ENCODE data around the gene LSAMP. TPM values are rescaled to one million over a fixed set of nuclear protein-coding genes. Genes with fewer than 3 reads are reported as not detected.

LSAMP gene
- total and polyA plus RNA-seq, 9 of the 15 experiments (the other 6 are each of a cell fraction or from before 2014, with no cell fraction given) = 0.09 to 0.11 TPM; not detected in 7

DNA sequence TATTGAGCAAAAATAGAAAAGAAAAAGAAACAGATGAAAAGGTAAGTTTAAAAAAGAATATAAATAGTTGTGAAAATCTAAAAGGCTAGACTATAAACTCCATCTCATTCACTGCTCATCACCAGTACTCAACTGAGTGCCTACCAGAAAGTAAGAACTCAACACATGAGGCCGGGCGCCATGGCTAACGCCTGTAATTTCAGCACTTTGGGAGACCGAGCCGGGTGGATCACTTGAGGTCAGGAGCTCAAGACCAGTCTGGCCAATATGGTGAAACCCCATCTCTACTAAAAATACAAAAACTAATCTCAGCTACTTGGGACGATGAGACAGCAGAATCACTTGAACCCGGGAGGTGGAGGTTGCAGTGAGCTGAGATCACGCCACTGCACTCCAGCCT, 19.3 kb downstream of the LSAMP start:
- in situ Hi-C loops (cut with MboI) (no loop called here), intact Hi-C loops (cut with micrococcal nuclease) (no loop called here)
- 0% methylated on average over 7 of the region's 8 CpGs for WGBS (ENCODE audit: insufficient coverage, low coverage, missing lambda C conversion rate)
- POLR2A ChIA-PET = no interaction called here
- Histone ChIP-seq H4K20me1 (replicated peaks; ENCODE audit: control insufficient read depth, insufficient read depth, low read length) (no peaks in the 10 kb centered on the region), H3K4me1 (replicated peaks in 1 of 2; ENCODE audit: control insufficient read depth in 2 of 2, insufficient read depth in 2 of 2, low read length in 2 of 2) (no peaks in the 10 kb centered on the region), H2AFZ (ENCODE audit: low read depth, low read length) (no peak overlapping the region), H3K9ac (ENCODE audit: insufficient read depth in 1 of 2, low read depth in 2 of 2, low read length in 2 of 2) (no peak overlapping the region), H3K27ac (ENCODE audit: extremely low read depth, low read depth, low read length) (no peak overlapping the region), H3K4me2 (ENCODE audit: insufficient read depth, low read length) (no peak overlapping the region), H3K27me3 (ENCODE audit: control insufficient read depth in 2 of 2, insufficient read depth in 2 of 2, low read length in 2 of 2) (no peaks in the 10 kb centered on the region), H3K4me3 (no peak overlapping the region), H3K36me3 (ENCODE audit: control insufficient read depth, insufficient read depth, low read length) (no peaks in the 10 kb centered on the region), H3K9me1 (ENCODE audit: control insufficient read depth, insufficient read depth, low read length) (no peaks in the 10 kb centered on the region), H3K9me3 (replicated peaks; ENCODE audit: control insufficient read depth, insufficient read depth, low read depth, low read length) (no peaks in the 10 kb centered on the region), H3K79me2 (ENCODE audit: control insufficient read depth, insufficient read depth, low read length) (no peaks in the 10 kb centered on the region)
- TF ChIP-seq TAL1 (IDR thresholded peaks at IDR 0.05) (no peak), NR2C1 (IDR thresholded peaks at IDR 0.05) (no peak), NR2C1 (tag; IDR thresholded peaks at IDR 0.05) (no peak), NR2F6 (CRISPR knock-in tag; IDR thresholded peaks at IDR 0.05) (no peak), ZNF444 (CRISPR knock-in tag; IDR thresholded peaks at IDR 0.05) (no peak), HNRNPL (IDR thresholded peaks at IDR 0.05; ENCODE audit: low read depth, low read length) (no peak), SUPT5H (IDR thresholded peaks at IDR 0.05) (no peak), NONO (IDR thresholded peaks at IDR 0.05; ENCODE audit: low read depth in 2 of 2, low read length in 1 of 2) (no peak), ZNF175 (CRISPR knock-in tag; IDR thresholded peaks at IDR 0.05; ENCODE audit: low read depth) (no peak), GABPB2 (CRISPR knock-in tag; conservative IDR thresholded peaks at IDR 0.05) (no peak), ZNF263 (CRISPR knock-in tag; IDR thresholded peaks at IDR 0.05; ENCODE audit: borderline replicate concordance) (no peak), ZNF324 (CRISPR knock-in tag; IDR thresholded peaks at IDR 0.05) (no peak)
- TF ChIP-seq, protein P1, sequence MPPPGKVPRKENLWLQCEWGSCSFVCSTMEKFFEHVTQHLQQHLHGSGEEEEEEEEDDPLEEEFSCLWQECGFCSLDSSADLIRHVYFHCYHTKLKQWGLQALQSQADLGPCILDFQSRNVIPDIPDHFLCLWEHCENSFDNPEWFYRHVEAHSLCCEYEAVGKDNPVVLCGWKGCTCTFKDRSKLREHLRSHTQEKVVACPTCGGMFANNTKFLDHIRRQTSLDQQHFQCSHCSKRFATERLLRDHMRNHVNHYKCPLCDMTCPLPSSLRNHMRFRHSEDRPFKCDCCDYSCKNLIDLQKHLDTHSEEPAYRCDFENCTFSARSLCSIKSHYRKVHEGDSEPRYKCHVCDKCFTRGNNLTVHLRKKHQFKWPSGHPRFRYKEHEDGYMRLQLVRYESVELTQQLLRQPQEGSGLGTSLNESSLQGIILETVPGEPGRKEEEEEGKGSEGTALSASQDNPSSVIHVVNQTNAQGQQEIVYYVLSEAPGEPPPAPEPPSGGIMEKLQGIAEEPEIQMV (tag; conservative IDR thresholded peaks at IDR 0.05; ENCODE audit: low read depth) = no peak
- TF ChIP-seq, protein P2, sequence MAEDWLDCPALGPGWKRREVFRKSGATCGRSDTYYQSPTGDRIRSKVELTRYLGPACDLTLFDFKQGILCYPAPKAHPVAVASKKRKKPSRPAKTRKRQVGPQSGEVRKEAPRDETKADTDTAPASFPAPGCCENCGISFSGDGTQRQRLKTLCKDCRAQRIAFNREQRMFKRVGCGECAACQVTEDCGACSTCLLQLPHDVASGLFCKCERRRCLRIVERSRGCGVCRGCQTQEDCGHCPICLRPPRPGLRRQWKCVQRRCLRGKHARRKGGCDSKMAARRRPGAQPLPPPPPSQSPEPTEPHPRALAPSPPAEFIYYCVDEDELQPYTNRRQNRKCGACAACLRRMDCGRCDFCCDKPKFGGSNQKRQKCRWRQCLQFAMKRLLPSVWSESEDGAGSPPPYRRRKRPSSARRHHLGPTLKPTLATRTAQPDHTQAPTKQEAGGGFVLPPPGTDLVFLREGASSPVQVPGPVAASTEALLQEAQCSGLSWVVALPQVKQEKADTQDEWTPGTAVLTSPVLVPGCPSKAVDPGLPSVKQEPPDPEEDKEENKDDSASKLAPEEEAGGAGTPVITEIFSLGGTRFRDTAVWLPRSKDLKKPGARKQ (CRISPR knock-in tag; IDR thresholded peaks at IDR 0.05) = no peak
- TF ChIP-seq, protein P3, sequence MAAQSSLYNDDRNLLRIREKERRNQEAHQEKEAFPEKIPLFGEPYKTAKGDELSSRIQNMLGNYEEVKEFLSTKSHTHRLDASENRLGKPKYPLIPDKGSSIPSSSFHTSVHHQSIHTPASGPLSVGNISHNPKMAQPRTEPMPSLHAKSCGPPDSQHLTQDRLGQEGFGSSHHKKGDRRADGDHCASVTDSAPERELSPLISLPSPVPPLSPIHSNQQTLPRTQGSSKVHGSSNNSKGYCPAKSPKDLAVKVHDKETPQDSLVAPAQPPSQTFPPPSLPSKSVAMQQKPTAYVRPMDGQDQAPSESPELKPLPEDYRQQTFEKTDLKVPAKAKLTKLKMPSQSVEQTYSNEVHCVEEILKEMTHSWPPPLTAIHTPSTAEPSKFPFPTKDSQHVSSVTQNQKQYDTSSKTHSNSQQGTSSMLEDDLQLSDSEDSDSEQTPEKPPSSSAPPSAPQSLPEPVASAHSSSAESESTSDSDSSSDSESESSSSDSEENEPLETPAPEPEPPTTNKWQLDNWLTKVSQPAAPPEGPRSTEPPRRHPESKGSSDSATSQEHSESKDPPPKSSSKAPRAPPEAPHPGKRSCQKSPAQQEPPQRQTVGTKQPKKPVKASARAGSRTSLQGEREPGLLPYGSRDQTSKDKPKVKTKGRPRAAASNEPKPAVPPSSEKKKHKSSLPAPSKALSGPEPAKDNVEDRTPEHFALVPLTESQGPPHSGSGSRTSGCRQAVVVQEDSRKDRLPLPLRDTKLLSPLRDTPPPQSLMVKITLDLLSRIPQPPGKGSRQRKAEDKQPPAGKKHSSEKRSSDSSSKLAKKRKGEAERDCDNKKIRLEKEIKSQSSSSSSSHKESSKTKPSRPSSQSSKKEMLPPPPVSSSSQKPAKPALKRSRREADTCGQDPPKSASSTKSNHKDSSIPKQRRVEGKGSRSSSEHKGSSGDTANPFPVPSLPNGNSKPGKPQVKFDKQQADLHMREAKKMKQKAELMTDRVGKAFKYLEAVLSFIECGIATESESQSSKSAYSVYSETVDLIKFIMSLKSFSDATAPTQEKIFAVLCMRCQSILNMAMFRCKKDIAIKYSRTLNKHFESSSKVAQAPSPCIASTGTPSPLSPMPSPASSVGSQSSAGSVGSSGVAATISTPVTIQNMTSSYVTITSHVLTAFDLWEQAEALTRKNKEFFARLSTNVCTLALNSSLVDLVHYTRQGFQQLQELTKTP (IDR thresholded peaks at IDR 0.05; ENCODE audit: low read depth in 1 of 2, partially characterized antibody in 2 of 2) = no peak
- TF ChIP-seq, protein P4, sequence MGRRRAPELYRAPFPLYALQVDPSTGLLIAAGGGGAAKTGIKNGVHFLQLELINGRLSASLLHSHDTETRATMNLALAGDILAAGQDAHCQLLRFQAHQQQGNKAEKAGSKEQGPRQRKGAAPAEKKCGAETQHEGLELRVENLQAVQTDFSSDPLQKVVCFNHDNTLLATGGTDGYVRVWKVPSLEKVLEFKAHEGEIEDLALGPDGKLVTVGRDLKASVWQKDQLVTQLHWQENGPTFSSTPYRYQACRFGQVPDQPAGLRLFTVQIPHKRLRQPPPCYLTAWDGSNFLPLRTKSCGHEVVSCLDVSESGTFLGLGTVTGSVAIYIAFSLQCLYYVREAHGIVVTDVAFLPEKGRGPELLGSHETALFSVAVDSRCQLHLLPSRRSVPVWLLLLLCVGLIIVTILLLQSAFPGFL (CRISPR knock-in tag; IDR thresholded peaks at IDR 0.05) = no peak
- FAIRE-seq (no peak), ATAC-seq (no peak), DNase-seq (ENCODE audit: extremely low read depth in 1 of 4, low spot score in 3 of 4) (no peak)
- BruUV-seq (replicated peaks) = no TSS peak
- CTCF ChIA-PET (ENCODE audit: low intra/inter-chr PET ratio) = no interaction called here
